T-helper 1 cell treated with Interleukin-12 subunit alpha and Interleukin-12 subunit beta and Interleukin-4 antibody, amounts not matched to agents 30 ng/mL and 1 ng/mL, for 36 hours (primary cell): Measurements from ENCODE around the gene MTFR1L. TPM values are rescaled to one million over a fixed set of nuclear protein-coding genes. Genes with fewer than 3 reads are reported as not detected.

ENCODE experiments used
- intact Hi-C: fragments of 100-400 bp; cut with micrococcal nuclease; formaldehyde crosslinking; loops from one replicate; pipeline ENCODE4 v1.15.1; 2024
- total RNA-seq: library from RNA; stranded (reverse); gene quantifications from 2 replicates; pipeline ENCODE4 v1.2.3, GENCODE V29; 2022

MTFR1L gene
- total RNA-seq, 1 donor from 2014 or later, result 32.5 TPM

DNA sequence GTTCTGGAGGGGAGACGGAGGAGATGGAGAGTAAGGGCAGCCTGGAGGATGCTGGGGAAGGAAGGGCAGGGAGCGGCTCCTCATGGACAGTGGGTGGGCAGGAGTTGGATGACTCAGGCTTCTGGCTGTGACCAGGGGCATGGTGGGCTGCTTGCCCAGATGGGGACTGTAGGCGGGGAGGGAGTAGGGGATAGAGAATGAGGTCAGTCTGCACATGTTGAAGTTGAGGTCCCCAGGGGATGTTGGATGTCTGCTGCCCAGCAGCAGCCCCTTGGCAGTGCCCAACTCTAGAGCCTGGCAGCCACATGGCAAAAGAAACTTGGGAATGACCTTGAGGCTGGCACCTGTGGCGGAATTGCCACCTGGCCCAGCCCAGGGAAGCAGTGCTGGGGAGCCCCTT, 13.3 kb upstream of the MTFR1L start:
- intact Hi-C loops, result no loop called here

DNA sequence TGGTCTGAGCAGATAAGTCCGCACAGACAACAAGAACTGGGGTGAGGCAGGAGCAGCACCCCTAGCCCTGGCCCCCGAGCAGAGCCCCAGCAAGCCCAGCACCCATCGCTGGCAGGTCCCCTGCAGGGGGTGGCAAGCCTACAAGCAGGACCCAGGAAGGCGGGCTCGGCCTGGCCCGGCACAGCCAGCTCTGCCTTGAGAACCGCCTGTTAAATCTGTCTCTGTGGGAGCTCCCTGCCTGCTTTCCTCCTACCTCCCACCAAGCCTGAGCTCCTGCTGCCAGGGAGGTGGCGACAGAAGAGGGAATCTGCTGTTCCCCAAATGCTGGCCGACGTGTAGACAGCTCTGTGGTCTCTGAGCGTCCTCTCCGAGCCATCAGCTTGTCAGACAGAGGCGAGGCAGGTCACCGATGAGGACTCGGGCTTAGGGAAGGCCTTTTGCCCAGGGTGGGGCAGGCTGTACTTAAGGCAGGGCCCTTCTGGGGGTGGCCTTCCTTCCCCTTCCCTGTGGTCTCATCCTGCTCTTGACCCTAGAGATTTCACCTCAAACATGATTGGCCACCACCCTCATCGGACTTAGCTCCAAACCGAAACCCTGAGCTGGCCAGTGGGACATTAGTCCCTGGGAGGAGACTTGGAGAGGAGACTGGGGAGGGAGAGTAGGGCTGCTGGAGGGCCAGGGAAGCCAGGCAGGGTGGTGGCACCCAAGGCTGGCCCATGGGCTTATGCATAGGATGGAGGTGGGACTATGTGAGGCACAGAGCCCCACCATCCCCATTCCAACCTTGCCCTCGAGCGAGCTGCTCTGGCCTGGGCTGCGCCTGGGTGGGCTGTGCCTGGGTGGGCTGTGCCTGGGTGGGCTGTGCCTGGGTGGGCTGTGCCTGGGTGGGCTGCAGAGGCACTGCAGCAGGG, 12.0 kb upstream of the MTFR1L start:
- intact Hi-C loops, result no loop called here

DNA sequence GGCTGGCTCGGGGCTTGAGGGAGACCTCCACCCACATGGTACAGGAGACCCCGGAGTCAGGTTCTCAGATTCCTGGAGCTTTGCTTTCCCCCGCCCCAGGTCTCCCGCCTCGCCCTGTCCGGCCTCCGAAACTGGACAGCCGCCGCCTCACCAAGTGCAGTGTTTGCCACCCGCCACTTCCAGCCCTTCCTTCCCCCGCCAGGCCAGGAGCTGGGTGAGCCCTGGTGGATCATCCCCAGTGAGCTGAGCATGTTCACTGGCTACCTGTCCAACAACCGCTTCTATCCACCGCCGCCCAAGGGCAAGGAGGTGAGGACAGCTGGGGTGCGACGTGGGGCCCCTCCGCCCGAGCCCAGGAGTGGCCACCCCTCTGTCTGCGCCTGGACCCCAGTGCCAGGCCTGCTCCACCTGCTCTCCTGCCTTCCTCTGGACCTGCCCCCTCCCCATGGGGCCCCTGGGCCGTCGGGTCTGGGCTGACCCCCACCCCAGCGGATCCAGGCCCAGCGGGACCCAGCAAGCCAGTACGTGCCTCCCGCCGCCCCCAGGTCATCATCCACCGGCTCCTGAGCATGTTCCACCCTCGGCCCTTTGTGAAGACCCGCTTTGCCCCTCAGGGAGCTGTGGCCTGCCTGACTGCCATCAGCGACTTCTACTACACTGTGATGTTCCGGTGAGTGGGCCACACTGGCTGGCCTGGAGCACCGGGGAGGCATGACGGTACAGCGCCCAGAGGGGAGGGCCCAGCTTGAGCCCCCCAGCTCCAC, 11.1 kb upstream of the MTFR1L start:
- intact Hi-C loops, result no loop called here

DNA sequence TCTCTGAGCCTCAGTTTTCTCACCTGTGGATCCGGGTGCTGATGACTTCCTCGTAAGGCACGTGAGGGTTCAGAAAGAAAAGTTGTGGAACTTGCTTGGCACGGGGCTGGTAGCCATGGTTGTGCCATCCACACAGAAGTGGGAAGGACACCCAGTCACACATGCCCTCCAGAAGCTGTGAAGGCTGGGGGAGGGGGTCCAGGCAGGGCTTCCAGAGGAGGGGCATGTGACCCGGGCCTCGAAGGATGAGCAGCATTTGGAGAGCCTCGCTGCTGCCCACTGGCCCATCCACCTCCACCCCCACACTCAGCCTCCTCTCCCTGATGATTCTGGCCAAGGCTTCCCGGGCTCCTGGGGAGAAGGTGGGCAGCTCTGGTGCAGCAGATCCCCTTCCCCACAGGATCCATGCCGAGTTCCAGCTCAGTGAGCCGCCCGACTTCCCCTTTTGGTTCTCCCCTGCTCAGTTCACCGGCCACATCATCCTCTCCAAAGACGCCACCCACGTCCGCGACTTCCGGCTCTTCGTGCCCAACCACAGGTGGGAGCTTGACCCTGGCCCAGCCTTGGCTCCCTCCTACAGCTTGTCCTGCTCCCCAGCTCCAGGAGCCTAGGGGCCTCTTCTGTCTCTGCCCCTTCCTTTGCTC, 10.3 kb upstream of the MTFR1L start:
- intact Hi-C loops, result no loop called here

DNA sequence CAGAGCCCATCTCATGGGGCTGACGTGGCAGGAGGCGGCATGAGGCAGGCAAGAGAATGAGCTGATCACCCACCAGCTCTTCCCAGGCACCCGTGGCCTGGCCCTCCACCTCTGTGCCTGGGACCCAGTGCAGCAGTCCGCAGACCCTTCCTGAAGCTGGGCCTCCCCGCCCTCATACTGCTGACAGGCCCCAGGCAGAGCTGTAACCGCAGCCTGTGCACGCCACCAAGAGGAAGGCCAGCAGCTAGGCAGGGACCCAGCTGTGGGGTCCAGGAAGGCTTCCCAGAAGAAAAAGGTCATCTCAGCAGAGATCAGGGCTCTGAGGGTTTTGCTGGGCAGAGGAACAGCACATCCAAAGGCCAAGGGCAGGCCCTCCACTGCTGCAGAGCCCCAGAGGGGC, 9.8 kb upstream of the MTFR1L start:
- intact Hi-C loops, result loop anchor here (1.0 to 2.0 kb wide), 3 partner anchors 202 to 379 kb away; partner anchors contain the start of gene MACO1

DNA sequence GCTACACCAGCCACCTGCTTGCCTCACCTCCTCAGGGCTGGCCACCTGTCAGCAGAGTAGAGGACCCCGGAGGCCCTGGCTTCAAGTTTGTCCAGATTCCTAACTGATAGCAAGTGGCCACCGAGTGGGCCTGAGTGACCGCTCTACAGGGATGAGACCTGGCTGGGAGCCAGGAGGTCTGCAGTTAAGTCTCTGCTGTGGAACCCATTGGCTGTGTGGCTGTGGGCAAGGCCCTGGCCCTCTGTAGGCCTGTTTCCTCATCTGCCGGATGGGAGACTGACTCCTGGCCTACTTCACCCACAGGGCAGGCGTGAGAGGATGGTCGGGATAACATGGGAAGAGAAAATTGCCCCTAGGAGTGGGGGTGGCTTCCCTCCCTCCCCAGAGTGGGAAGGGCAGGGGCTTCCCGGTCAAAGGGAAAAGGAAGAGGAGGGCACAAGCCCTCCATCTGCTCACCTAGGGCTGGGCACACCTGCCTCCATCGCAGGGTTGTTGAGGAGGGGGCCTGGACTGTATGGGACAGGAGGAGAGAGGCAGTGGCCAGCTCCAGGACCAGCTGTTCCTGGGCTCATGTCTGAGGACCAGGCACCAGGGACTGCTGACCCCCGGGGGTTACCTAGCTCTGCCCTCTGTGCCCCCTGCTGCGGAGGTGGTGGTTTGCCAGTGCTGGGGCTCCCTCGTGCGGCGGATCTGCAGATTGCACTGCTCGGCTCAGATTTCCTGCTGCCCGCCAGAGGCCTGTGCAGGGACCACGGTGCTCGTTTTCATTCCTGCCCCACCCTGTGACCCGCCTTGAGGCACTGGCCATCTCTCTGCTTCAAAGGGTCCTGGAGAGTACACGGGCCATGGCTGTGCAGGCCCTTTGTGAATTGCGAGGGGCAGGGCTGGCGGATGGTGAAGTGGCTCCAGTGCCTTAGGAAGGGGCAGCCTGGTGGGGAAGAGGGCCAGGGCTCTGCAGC, 9.1 kb upstream of the MTFR1L start:
- intact Hi-C loops, result loop anchor here (1.0 to 2.0 kb wide), 4 partner anchors 202 to 380 kb away; partner anchors contain the start of gene MACO1

DNA sequence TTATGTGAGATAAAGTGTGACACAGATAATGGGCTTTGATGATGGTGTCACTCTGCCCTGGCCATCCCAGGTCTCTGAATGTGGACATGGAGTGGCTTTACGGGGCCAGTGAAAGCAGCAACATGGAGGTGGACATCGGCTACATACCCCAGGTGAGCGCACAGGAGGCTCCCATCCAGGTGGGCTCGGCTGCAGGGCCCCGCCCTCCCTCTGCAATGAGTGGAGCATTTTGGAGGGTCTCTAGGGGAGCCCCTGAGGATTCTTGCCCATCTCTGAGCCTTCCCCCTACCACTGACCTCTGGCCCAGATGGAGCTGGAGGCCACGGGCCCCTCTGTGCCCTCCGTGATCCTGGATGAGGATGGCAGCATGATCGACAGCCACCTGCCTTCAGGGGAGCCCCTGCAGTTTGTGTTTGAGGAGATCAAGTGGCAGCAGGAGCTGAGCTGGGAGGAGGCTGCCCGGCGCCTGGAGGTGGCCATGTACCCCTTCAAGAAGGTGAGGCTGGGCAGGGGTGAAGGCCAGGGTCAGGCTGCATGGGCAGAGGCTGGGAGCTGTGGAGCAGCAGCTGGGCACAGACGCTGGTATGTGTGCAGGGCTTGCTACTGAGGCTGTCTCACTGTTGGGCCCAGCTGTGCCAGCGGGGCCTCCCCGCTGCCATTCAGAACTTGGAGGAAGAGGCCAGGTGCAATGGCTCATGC, 8.2 kb upstream of the MTFR1L start:
- intact Hi-C loops, result loop anchor here (1.0 to 2.0 kb wide), 2 partner anchors 291 to 381 kb away; partner anchors contain the start of gene MACO1

DNA sequence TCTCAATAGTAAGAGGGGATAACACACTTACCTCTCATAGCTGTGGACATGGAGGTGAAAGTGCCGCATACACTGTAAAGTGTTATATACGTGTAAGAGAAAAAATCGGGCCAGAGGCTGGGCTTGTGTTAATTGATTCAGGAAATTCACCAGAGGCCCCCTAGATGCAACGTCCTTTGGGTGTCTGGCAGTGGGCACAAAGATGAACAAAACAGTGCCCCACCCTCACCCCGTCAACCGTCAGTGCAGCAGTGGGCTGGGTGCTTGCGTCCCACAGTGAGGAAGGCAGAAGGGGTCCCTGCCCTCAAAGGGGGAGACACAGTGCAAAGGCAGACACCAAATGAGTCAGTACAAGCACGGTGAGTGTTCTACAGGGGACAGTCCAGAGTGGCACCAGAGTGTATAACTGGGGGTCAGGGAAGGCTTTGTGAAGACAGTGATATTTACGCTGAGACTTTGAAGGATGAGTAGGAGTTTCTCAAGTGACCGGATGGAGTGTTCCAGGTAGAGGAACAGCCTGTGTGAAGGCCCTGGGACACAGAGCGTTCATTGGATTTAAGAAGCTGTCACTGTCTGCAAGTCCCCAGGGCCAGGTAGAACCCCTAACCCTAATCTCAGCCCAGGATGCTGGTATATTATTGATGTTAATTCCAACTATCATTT, 6.6 kb upstream of the MTFR1L start:
- intact Hi-C loops, result no loop called here

DNA sequence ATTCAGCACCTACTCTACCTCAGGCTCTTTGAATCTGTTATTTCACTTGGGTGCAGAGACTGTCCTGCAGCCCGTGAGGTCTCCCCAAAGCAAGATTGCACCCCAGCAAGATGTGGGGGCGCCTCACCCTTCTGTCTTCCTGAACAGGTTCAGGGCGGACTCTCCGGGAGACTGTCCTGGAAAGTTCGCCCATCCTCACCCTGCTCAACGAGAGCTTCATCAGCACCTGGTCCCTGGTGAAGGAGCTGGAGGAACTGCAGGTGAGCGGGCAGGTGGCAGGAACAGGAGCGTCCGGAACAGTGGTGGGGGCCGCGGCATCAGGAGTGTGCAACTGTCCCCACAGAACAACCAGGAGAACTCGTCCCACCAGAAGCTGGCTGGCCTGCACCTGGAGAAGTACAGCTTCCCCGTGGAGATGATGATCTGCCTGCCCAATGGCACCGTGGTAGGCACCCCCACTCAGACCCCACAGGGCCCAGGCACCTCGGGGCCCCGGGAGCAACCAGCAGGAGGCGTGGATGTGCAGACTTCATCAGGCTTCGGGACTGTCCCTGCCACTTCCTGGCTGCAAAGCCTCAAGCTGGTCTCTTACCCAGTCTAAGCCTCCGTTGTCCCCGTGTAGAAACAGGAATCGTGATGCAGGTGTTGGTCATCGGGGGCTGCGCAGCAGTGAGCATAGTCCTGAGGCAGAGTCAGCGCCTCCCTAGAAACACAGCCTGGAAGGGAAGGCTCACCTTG, 5.9 kb upstream of the MTFR1L start:
- intact Hi-C loops, result no loop called here

DNA sequence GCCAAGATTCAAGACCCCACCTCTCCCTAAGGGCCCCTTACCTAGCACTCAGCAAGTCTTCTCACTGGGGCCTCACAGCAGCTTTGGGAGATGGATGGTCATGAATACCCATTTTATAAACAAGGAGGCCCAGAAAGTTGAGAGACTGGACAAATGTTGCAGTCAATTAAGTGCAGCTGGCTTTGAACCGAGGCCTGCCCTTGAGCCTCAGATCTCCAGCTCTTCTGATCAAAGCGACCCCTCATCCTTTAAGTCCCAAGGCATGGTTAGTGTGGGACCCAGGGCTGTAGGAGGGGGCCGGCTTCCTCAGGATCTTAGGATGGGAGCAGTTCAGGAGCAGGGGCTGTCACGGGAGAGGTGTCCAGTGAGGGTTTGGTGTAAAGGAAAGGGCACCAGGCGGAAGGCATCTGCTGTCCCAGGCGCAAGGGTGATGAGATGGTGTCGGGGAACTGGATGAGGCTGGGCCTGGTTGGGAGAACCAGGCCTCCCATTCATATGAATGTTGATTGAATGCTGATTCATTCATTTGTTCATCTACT, 5.1 kb upstream of the MTFR1L start:
- intact Hi-C loops, result no loop called here

DNA sequence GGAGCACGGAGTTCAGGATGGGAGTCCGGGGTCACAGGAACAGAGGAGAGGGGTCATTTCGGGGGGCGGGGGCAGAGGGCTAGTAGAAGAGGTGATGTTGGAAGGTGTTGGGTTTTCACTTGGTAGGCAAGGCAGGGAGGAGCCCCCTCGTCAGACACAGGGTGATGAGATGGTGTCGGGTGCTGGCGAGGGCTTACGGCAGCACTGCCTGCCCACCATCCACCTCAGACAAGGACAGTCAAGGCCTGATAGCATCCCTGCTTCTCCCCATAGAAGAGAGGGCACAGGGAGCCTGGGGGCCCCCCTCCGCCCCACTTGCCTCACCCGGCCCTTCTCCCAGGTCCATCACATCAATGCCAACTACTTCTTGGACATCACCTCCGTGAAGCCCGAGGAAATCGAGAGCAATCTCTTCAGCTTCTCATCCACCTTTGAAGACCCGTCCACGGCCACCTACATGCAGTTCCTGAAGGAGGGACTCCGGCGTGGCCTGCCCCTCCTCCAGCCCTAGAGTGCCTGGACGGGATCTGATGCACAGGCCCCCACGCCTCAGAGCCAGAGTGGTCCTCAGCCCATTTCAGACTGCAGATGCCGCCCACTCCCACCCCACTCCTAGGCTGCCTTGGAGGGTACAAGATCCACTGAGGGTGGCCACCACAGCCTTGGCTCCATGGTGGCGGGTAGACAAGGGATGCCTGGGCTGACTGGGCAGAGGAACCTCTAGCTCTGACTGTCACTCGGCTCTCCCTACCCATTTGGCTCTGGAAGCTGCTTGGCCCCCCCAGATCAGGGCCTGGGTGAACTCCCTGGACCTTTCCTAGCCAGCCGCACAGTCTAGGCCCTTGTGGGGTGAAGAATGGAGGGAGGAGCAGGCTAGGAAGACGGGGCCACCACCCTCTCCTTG, 4.3 kb upstream of the MTFR1L start:
- intact Hi-C loops, result no loop called here

DNA sequence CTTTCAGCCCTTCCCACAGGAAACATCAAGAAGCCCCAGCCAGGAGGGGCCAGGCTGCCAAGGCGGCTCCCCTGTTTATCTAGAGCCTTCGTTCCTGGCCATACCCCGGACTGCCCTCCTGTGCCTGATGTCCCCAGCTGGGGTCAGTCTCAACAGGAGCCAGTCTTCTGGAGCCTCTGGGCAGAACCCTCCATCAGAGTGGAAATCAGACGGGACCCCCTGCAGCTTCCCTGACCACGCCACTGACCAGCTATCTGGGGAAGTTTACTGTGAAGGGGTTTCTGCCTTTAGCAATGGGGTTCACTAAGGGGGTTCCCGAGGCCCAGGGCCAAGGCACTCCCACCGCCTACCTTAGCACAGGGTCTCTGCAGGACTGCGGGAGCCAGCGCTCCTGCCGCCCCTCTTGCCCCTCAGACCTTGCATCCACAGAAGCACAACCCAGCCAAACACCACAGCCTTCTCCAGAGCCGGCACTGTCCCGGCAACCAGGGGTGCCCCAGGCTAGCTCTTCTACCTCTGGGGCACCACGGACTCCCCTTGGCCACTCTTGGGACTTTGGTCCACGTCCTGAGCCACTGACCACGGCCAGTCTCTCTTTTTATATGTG, 3.5 kb upstream of the MTFR1L start:
- intact Hi-C loops, result no loop called here

DNA sequence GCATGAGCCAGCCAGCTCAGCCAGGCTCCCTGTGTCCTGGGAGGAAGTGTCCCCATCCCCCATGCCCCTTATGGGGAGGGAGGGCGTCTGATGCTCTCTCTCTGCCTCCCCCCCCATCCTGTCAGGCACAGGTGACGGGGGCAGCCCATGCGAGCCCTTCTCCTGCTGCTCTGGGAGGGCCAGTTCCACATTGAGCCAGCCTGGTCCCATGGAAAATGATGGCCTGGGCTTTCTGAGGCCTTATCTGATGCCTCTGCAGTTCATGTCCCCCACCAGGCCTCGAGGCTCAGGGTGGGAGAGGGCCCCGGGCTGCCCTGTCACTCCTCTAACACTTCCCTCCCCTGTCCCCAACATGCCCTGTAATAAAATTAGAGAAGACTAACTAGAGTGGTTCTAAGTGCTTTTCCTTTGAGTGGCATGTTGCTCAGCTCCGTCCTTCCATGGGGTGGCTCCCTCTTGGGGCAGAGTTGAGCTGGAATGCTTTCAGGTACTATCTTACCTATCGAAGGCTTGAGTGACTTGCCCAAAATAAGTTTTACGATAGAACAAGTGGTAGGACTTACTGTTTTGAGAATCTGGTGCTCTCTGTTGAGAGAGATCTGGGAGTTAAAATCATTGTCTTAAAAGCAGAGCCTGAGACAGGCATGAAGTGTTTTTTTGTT, 1.8 kb upstream of the MTFR1L start:
- intact Hi-C loops, result no loop called here

DNA sequence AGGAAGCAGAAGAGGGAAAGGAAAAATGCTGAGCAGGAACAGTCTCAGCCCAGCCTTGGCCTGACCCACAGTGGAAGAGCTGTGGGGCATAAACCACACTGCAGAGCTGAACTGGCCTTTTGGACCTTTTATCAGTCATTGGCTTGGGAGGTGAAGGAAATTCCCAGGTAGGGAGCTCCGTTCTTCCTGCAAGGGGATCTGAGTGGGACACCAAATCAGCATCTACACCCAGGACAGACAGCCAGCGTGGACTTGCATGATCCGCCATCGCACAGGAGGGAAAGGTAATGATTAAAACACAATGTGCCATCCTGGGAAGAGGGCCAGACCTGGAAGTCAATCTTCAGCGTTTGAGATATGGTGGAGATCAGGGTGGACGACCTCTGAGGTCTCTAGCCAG, 1.2 kb upstream of the MTFR1L start:
- intact Hi-C loops, result no loop called here

DNA sequence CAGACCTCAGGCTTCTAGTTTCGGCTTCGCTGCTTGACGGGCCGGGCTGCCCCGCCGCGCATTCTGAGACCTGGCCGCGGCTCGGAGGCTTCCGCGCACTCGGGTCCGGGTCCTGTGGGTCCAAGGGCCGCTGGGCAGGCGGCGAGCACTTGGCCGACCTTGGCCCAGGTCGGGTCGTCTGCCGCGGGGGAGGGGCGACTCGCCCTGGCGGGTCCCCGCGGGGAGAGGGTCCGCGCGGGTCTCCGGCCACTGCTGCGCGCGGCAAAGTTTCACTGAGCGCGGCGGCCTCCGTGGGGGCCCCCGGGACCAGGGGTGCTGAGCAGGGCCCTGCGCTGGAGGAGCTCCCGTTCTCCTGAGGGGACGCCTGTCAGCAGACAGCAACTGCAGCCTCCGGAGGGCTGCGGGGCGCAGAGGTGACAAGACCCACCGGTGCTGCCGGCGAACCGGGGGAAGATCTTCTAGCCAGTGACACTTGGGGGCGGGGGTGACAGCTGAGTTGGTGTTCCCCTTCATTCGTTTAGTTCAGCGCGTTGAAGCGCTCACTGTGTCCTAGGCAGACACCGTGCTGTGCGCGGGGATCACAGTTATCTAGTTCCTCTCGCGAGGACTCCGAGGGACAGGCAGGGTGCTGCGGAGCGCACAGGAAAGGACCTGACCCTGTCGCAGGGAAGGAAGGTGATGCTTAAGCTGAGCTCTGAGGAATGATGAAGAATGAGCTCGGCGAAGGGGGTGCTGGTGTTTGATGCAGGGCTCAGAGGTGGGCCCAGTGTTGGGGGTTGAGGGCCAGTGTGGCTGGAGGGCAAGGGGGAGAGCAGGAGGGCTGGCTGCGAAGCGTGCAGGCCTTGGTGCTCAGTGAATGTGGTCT, 725 bp downstream of the MTFR1L start:
- intact Hi-C loops, result loop anchor here (1.0 to 5.0 kb wide), 11 partner anchors 39 to 1073 kb away; partner anchors contain the start of genes AUNIP, CLIC4, DHDDS and MACO1
